Esophagus (tissue), 2 donors: Measurements from ENCODE around the gene GALNT7. TPM values are rescaled to one million over a fixed set of nuclear protein-coding genes. Genes with fewer than 3 reads are reported as not detected.

ENCODE experiments used
- H3K27ac ChIP-seq, 2 donors: one replicate each; pipeline ENCODE4 v1.5.1; 2013; ENCODE audit warnings: low read depth in 2 of 2, mild to moderate bottlenecking in 2 of 2, inconsistent platforms in 1 of 2, low read length in 1 of 2, moderate library complexity in 1 of 2
- H3K27me3 ChIP-seq, 2 donors: one replicate each; pipeline ENCODE4 v1.6.1; 2013; ENCODE audit warnings: low read length in 2 of 2, control low read depth in 1 of 2, mild to moderate bottlenecking in 1 of 2; ENCODE audit not compliant: insufficient read depth in 2 of 2, control insufficient read depth in 1 of 2
- H3K36me3 ChIP-seq, 2 donors: one replicate each; pipeline ENCODE4 v1.6.1; 2013; ENCODE audit warnings: low read length in 1 of 2; ENCODE audit not compliant: control insufficient read depth in 2 of 2, insufficient read depth in 2 of 2
- H3K4me1 ChIP-seq, 2 donors: one replicate each; pipeline ENCODE4 v1.6.1; 2013; ENCODE audit warnings: low read length in 1 of 2; ENCODE audit not compliant: control insufficient read depth in 2 of 2, insufficient read depth in 2 of 2
- H3K4me3 ChIP-seq, 2 donors: one replicate each; pipeline ENCODE4 v1.5.1; 2013; ENCODE audit warnings: low read length in 2 of 2, mild to moderate bottlenecking in 2 of 2, low read depth in 1 of 2, moderate library complexity in 1 of 2
- H3K9me3 ChIP-seq, 2 donors: one replicate each; pipeline ENCODE4 v1.6.1; 2013; ENCODE audit warnings: mild to moderate bottlenecking in 2 of 2, low read depth in 1 of 2, low read length in 1 of 2, moderate library complexity in 1 of 2; ENCODE audit not compliant: control insufficient read depth in 2 of 2, insufficient read depth in 1 of 2
- WGBS, 2 donors: extraction: QIAGEN DNeasy Blood & Tissue Kit; methylation state at CpG; one replicate each; pipeline ENCODE4 v1.1.7; 2013; 5-methylcytosine and 5-hydroxymethylcytosine counted together
- polyA plus RNA-seq, 2 donors: library from polyadenylated mRNA; stranded (reverse); fragments of 200-250 nt; gene quantifications; one replicate each; pipeline ENCODE4 v1.2.3, GENCODE V29; 2013
- donor health status: healthy with polysubstance abuse.
- donor health status: Bipolar disorder and iron deficiency.

GALNT7 gene
- polyA plus RNA-seq, 2 donors: 13.6 to 15.1 TPM

DNA sequence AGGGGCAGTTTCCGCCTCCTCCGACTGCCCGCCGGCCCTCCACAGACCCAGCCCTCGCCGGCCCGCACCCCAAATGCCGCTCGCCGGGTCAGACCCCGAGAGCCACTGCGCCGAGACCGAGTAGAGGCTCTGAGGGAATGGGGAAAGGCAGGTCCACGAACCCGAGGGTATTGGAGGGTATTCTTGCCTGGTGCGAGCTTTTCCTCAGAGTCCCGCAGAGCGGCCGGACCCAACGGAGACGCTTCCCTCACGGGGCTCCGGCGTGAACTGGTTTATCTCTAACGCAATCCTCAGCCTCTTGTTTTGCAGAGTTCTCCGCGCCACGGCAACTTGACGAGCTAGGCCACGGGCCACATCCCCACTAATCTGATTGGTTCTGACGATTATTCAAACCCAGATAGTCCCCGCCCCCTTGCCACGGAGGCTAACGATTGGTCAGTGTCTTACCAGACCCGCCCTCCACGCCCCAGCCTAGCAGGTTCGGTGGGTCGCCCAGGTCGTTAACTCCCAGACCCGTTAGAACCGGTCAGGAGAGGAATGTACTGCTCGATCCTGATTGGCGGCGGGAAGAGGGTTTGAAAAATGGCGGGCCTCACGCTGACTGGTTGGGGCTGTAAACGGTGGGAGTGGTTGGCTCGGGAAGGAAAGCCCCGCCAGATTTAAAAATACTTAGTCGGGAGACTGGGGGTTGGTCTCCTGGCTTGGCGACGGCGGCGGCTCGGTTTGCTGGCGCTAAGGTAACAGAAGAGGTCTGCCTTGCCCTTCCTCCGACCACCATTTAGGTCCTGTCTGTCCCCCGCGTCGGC, 165.7 kb downstream of the GALNT7 start, which contains the start of gene HMGB2:
TSS of gene HMGB2 (minus strand) at position 274 of the 806 bp plus-strand sequence. CDS start 709 bp downstream, outside the sequence.
- Histone ChIP-seq H3K4me3 (peak within 1 kb of the TSS; percentile 70 to 100), H3K9me3 (no peaks in the 10 kb centered on the region), H3K27me3 (no peaks in the 10 kb centered on the region), H3K4me1 (no peaks in the 10 kb centered on the region), H3K27ac (peak within 1 kb of the TSS; percentile 94 to 100), H3K36me3 (no peaks in the 10 kb centered on the region)
- WGBS, 2 donors: 0% methylated on average over 61 of the region's 61 CpGs

DNA sequence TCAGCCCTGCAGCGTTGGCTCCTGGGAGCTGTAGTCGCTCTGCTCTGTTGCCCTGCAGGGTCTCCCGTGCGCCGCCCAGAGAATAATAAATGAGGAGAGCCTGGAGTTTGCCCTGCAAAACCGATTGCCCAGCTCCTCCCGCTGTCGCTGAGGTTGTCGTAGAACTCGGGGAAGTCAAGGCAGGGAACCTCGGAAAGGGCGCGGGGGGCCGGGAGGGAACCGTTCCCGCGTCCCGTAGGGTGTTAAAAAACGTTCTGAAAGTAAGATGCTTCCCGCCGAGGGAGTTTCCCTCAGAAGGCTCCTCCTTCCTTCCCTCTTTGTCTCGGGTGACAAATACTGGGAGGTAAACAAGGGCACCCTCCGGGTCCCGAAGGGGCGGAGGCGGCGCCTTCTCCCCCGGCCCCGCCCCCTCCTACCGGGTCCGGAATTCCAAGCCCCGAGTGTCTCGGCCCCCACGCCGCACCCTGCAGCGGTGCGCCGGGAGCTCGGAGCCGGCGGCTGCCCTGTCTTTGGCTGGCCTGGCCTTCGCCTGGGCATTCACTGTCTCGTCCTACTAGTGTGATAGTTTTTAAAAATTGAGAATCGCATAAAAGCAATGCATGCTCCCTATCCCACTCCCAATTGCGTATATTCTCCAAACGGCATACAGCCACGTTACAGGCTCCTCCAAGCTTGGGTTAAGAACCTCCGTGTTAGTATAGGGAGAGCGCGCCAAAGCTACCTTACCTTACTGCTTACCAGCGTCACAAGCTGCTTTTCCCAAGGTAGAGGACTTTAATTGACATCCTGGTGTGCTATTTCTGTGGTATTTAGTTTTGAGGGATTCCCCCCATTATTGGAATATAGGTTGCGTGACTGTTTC, 166.5 kb downstream of the GALNT7 start:
- Histone ChIP-seq H3K4me1 (no peaks in the 10 kb centered on the region), H3K4me3 (peak overlapping the region; percentile 70 to 84), H3K9me3 (no peaks in the 10 kb centered on the region), H3K27me3 (no peaks in the 10 kb centered on the region), H3K27ac (peak overlapping the region; percentile 75 to 83), H3K36me3 (no peaks in the 10 kb centered on the region)
- WGBS, 2 donors: 1 to 2% methylated on average over 52 of the region's 52 CpGs

DNA sequence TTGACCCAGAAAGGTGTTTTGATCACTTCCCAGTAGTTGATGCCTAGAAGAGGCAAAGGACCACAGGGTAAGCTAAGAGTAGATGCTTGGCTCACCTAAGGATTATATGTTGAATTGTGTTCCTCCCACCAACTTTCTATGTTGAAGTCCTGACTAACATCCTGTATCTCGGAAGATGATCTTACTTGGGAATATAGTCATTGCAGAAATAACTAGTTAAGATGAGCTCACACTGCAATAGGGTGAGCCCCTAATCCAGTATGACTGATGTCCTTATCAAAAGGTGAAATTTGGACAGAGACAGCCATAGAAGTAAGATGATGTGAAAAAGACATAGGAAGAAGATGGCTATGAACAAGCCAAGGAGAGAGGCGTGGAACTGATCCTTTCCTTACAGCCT, 168.9 kb downstream of the GALNT7 start:
- Histone ChIP-seq H3K27ac (no peak overlapping the region), H3K9me3 (no peaks in the 10 kb centered on the region), H3K4me3 (no peak overlapping the region), H3K27me3 (no peaks in the 10 kb centered on the region), H3K36me3 (no peaks in the 10 kb centered on the region), H3K4me1 (no peaks in the 10 kb centered on the region)
- WGBS, 2 donors: 97% methylated on average over 2 of the region's 2 CpGs

DNA sequence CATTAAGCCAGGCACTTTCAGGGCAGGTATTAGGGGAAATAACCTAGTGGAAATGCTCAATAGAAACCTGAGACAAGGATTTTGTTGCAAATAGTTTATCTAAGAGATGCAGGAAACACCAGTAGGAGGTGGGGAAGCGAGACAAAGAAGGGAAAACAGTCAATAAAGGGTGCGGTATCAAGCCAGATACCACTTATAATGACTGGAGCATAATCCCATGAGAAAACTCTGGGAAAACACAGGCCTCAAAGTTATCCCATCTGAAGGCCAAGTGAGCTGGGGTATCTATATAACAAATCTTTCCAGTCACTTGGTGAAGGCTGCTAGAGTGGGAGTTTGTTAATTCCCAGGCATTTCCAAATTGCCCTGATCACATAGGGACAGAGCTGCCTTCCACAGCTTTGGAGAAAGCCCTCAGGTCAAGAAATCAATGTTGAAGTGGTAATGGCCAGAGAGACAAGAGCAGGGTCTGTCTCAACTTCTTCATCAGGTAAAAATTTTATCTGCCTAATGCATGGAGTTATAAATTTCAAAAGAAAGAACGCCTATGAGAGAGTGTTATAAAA, 175.3 kb downstream of the GALNT7 start:
- peaks cover 0 to 3% of the 10 kb centered on the region in 2 donors for H3K9me3 ChIP-seq
- no peak overlapping the region for H3K27ac ChIP-seq
- WGBS, 2 donors: 81 to 91% methylated on average over 3 of the region's 3 CpGs
- no peaks in the 10 kb centered on the region for H3K27me3 ChIP-seq
- H3K4me3 ChIP-seq: no peak overlapping the region
- H3K36me3 ChIP-seq: no peaks in the 10 kb centered on the region
- no peaks in the 10 kb centered on the region for H3K4me1 ChIP-seq

DNA sequence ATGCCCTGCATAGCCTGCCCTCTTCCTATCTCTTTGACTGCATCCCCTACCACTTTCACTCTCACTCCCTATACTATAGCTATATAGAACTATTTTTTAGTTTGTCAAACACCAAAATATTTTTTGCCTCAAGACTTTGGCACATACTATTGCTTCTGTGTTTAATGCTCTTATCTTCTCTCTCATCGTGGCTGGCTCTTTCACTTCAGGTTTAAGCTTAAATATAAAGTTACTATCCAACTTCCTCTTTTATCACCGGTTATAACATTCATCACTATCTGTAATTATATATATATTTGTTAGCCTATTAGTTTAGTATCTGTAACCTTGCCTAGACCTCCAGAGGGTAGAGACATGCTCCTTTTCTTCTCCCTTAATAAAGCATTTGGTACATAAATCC, 177.0 kb downstream of the GALNT7 start:
- H3K9me3 ChIP-seq: peaks cover 0 to 3% of the 10 kb centered on the region in 2 donors
- H3K27me3 ChIP-seq: no peaks in the 10 kb centered on the region
- no peak overlapping the region for H3K4me3 ChIP-seq
- H3K27ac ChIP-seq: no peak overlapping the region
- WGBS, 2 donors: 64 to 69% methylated on average over 2 of the region's 2 CpGs
- no peaks in the 10 kb centered on the region for H3K36me3 ChIP-seq
- H3K4me1 ChIP-seq: no peaks in the 10 kb centered on the region

DNA sequence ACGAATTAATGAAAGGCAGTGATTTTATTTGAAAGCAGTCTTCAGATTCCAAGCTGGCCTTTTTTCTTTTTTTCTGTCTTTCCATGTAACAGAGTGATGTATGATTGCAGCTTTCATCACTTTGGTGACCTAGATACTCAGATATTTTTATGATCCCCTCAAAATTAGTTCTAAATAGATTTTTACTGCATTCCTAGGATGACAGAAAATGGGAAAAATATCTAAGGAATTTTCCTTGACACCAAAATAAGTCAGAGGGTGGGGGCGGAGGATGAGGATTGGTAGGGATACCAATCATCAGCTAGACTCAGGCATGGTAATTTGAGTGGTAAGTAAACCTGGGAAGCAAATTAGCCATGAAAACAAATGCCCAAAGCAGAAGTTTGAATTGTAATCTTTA, 177.5 kb downstream of the GALNT7 start:
- Histone ChIP-seq H3K36me3 (no peaks in the 10 kb centered on the region), H3K27ac (no peak overlapping the region), H3K4me1 (no peaks in the 10 kb centered on the region), H3K27me3 (no peaks in the 10 kb centered on the region), H3K4me3 (no peak overlapping the region), H3K9me3 (peaks cover 0 to 3% of the 10 kb centered on the region in 2 donors)
- WGBS, 2 donors: 48 to 85% methylated on average over 2 of the region's 2 CpGs

DNA sequence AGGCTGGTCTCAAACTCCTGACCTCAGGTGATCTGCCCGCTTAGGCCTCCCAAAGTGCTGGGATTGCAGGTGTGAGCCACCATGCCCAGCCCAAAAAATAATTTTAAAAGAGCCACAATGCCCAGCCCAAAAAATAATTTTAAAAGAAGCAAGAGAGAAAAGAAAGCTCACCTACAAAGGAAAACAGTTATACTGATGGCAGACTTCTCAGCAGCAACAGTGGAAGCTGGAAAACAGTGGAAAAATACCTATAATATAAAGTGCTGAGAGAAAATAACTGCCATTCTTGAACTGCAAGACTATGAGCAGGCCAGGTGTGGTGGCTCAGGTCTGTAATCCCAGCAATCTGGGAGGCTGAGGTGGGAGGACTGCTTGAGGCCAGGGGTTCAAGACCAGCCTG, 178.9 kb downstream of the GALNT7 start:
- H3K9me3 ChIP-seq: peaks cover 0 to 3% of the 10 kb centered on the region in 2 donors
- 96 to 100% methylated on average over 1 of the region's 1 CpG for WGBS, 2 donors
- H3K27ac ChIP-seq: no peak overlapping the region
- no peaks in the 10 kb centered on the region for H3K36me3 ChIP-seq
- no peaks in the 10 kb centered on the region for H3K27me3 ChIP-seq
- H3K4me3 ChIP-seq: no peak overlapping the region
- no peaks in the 10 kb centered on the region for H3K4me1 ChIP-seq

DNA sequence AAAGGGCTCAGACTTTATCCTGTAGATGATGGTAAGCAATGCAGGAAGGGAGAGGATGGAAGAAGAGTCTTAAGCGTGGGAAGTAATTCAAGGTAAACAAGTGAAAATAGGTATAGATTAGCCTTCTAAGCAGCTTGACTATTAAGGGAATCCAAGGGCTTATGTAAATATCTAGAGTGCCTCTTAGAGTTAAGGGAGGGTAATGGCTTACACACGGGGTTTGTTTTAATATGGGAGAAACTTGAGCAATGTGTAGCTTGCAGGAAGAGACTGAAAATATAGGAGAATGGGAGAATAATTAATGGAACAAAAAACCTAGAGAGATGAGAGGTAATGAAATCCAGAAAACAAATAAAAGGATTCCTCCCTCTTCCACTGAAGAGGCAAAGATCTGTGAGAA, 189.3 kb downstream of the GALNT7 start:
- no peak overlapping the region for H3K4me3 ChIP-seq
- no peak overlapping the region for H3K27ac ChIP-seq
- no peaks in the 10 kb centered on the region for H3K27me3 ChIP-seq
- WGBS, 2 donors: 64 to 69% methylated on average over 2 of the region's 2 CpGs
- no peaks in the 10 kb centered on the region for H3K4me1 ChIP-seq
- H3K9me3 ChIP-seq: no peaks in the 10 kb centered on the region
- no peaks in the 10 kb centered on the region for H3K36me3 ChIP-seq

DNA sequence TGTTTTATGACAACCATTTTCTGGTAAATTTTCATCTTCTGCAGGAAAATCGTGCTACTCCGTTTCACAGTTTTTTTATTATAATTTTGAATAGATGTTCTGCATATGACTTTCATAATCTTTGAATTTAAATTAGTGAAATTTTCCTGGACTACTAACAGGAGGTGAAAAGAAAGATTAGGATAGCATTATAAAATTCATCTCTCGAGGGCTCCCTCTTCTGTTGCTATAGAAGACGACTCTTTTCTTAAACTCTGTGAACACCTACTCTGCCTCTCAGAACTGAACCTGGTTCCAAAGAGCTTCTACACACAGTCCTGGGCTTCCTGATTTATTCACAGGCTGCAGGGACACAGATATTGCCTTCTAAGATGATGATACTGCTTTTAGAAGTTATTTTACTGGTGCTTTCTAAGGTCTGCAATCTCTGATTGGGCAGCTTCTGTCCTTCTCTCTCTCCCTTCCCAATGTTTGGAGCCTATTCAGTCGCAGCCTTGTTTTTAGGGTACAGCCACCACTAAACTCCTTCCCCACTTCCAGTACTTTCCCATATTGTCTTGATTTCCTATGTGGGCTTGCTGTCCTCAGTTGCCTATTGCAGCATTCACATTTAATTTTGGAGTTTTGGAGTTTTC, 192.1 kb downstream of the GALNT7 start:
- H3K4me3 ChIP-seq: no peak overlapping the region
- H3K36me3 ChIP-seq: no peaks in the 10 kb centered on the region
- WGBS, 2 donors: 59 to 67% methylated on average over 5 of the region's 5 CpGs
- no peaks in the 10 kb centered on the region for H3K9me3 ChIP-seq
- no peak overlapping the region for H3K27ac ChIP-seq
- no peaks in the 10 kb centered on the region for H3K4me1 ChIP-seq
- H3K27me3 ChIP-seq: no peaks in the 10 kb centered on the region
